Measurements from ENCODE around the gene C8B.

C8B gene

GRCh38 chr1:56931211-56931610 lies 34.6 kb downstream of the C8B start:
- DNase-seq (ENCODE audit: low read depth): no peak

DNA sequence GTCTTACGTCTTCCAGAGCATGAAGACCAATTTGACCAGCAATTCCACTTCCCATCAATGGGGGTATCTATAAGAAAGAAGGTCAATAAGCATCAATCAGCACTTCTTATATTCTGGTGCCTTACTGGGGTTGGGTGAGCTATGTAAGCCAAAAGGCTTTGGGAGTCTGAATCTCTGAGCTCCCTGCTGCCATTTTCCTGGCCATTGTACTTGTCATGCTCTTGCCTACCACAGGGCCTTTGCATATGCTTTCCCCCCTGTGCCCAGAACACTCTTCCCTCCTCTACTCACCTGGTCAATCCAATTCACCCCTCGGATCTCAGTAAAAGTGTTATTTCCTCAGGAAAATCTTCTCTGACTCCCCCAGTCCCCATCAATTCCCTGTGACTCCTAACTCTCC lies 36.3 kb downstream of the C8B start:
- no peak for DNase-seq (ENCODE audit: low read depth)

- no peak for DNase-seq (ENCODE audit: low read depth)
Measured at GRCh38 chr1:56927986-56928385, 37.8 kb downstream of the C8B start.

DNA sequence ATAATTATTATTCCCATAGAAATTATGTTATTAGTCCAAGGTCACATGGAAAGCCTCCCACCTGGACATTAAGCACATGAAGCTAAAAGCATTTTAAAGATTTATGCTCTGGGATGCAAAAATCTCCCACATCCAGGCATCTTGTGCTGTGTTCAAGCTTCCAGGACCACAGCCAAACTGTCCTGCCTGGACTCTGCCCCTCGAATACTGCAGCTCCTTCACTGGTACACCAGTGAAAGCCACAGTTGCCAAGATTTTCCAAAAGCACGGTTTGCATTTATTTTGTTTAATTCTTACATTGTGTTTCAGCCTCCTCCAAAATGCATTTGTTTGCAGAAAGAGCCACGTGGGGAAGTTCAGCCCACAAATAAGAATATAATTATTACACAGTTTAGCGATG lies 38.6 kb downstream of the C8B start:
- no peak for DNase-seq (ENCODE audit: low read depth)

- no peak for DNase-seq (ENCODE audit: low read depth)
Measured at GRCh38 chr1:56925193-56925592, 40.6 kb downstream of the C8B start.

GRCh38 chr1:56924116-56924515 lies 41.7 kb downstream of the C8B start:
- DNase-seq (ENCODE audit: low read depth): no peak

GRCh38 chr1:56923201-56923600 lies 42.6 kb downstream of the C8B start:
- DNase-seq (ENCODE audit: low read depth): no peak

GRCh38 chr1:56922507-56922906 lies 43.3 kb downstream of the C8B start:
- DNase-seq (ENCODE audit: low read depth): no peak

DNA sequence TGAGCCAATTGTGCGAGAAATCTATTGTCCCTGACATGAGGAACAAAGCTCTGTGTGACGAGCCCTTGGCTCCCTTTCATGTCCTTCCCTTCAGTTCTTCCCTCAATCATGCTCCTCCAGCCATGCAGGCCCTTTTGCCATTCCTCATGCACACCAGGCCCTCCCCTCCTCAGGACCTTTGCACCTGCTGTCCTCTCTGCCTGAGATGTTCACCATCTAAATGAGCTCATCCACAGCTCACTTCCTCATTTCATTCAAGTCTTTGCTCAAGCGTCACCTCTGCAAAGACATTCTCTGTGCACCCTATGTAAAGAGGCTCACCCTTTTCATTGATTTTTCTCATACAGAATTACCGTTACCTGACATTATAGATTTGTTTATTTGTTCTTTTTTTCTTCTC lies 43.7 kb downstream of the C8B start:
- no peak for DNase-seq (ENCODE audit: low read depth)

DNA sequence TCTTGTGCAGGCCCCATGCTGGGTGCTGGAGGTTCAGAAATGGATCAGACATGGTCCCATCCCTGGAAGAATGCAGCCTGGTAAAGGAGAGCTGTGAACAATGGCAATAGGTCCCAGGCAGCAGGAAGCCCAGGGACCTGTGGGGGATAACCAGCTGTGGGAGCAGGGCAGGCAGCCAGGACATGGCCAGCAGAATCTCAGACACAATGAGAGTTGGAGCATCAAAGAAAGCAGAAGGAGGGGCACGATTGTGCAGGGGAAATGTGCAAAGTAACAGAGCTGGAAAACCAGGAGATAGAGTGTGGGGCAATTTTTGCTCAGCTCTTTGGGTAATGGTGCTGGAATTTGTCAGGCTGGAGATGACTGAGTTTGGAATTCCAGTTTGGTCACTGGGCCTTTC lies 44.3 kb downstream of the C8B start:
- DNase-seq (ENCODE audit: low read depth): no peak

- DNase-seq (ENCODE audit: low read depth): no peak
Measured at GRCh38 chr1:56920591-56921001, 45.2 kb downstream of the C8B start.

GRCh38 chr1:56917356-56917755 lies 48.5 kb downstream of the C8B start:
- no peak for DNase-seq (ENCODE audit: low read depth)

GRCh38 chr1:56916630-56917029 lies 49.2 kb downstream of the C8B start:
- no peak for DNase-seq (ENCODE audit: low read depth)

DNA sequence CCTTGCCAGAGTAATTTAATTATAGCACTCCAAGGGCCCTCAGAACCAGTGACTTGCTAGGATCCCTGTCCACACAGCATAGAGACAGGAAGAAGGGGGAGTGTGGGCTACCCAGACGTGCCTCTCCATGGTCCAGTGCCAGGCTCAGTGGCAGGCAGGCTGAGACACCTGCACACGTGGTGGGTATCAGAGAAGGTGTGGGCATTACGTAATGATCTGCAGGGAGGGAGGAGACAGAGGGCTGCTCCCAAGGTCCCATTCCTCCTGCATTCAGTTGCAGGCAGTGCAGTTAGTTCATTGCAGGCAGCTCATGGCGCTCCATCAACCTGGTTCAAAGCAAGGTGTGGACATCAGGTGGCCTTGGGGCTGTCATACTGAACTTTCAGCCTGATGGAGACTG lies 49.9 kb downstream of the C8B start:
- no peak for DNase-seq (ENCODE audit: low read depth)

GRCh38 chr1:56912325-56912724 lies 53.5 kb downstream of the C8B start:
- no peak for DNase-seq (ENCODE audit: low read depth)

DNA sequence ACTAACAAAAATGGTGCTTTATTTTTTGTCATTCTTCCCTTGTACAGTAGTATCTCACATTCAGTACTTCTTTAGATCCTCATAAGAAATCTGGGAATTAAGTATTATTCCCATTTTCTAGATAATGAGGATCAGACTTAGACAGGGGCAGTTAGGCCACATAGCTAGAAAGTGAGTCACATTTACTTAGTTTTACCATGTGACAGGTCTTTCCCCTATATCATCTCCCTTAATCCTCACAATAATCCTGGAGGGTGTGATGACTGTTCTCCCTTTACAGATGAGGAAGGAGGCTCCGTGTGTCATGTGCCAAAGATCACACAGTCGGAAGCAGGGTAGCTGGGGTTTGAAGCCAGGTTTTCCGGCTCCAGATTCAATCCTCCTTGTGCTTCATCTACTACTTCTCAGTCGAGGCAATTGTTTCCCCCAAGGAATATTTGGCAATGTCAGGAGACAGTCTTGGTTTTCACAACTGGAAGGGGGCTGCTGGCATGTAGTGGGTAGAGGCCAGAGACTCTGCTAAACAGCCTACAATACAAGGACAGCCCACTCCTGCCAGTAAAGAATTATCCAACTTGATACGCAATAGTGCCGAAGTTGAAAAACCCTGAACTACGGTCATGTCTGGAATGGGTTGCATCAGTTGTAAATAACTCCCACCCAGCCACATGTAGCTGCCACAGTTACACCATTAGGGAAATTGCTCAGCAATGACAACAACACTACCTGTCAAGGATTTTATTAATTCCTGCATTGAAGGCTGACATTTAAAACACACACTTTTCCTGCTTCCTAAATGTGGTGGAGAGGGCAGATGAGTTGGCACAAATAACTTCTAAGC lies 54.5 kb downstream of the C8B start:
- DNase-seq (ENCODE audit: low read depth): no peak

DNA sequence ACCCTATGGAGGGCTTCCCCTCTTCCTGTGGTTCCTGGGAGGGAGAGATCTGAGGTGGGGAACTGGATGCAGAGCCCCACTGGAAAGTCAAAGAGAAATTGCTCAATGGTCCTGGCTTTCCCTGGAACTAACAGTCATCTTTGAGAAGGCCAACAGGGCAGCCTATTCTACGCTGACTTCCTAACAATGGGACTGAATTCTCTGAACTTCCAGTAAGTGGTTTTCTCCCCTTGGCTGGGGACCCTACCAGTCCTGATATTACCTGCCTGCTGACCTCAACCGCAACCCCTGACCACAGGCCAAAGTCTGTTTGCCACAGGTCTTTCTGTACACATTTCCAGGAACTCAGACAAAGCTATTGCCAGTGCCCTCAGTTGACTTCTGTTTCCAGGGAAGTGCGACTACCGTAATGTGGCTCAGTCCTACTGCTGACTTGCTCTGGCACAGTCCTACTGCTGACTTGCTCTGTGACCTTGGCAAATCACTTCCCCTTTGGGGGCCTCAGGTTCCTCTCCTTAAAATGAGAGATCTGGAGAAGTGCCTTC lies 55.3 kb downstream of the C8B start:
- DNase-seq (ENCODE audit: low read depth): no peak

GRCh38 chr1:56908619-56909221 lies 57.1 kb downstream of the C8B start:
- DNase-seq (ENCODE audit: low read depth): no peak

- DNase-seq (ENCODE audit: low read depth): no peak
Measured at GRCh38 chr1:56905667-56906066, 60.1 kb downstream of the C8B start.

DNA sequence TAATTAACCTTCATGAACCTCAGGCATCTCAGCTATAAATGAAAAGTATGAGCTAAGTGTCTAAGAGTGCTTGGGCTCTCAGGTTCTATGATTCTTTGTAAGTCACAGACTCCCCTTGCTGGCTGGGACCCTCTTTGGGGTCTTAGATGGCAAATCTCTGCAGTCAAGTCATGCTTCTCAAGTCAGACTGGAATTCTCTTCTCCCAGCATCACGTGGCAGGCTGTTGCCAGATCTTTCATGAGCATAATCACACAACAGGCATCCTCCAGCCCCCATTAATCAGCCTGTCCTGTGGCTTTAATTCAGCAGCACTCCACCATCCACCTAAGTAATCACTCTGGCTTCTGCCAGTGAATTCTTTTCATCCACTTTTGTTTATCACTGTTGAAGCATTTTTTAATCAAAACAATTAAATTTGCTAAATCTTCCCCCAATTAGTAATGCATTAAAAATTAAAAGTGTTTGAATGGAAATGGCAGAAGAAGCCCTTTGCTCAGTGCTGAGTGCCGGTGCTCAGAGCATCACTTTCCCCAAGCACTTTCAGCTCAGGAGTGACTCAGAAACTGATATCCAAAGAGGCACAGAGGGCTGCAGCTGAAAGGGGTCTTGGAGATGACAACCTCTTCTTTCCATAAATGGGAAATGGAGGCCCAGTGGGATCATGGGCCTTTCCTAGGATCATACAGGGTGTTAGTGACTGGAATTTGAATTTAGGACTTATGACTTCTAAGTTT lies 61.0 kb downstream of the C8B start:
- DNase-seq (ENCODE audit: low read depth): no peak

GRCh38 chr1:56903778-56904177 lies 62.0 kb downstream of the C8B start:
- no peak for DNase-seq (ENCODE audit: low read depth)

- no peak for DNase-seq (ENCODE audit: low read depth)
Measured at GRCh38 chr1:56901716-56902115, 64.1 kb downstream of the C8B start.

GRCh38 chr1:56898879-56899278 lies 66.9 kb downstream of the C8B start:
- no peak for DNase-seq (ENCODE audit: low read depth)
